Heart right ventricle (tissue), 16 donors: ENCODE results near the gene ATOX1. TPM values are rescaled to one million over a fixed set of nuclear protein-coding genes. Genes with fewer than 3 reads are reported as not detected.
A peak's percentile ranks its signal among the peaks of the same experiment; 100 is the strongest.

Source experiments
- ATAC-seq, 8 donors: fragments of 200-7000 bp; cut with Tn5 transposase; one replicate each; pipeline ENCODE4 v1.9.1; 2020; ENCODE audit warnings: mild to moderate bottlenecking in 8 of 8, moderate library complexity in 8 of 8, moderate number of reproducible peaks in 1 of 8
- DNase-seq, 2 donors: peaks; one replicate each; pipeline ENCODE4 v3.0.0-alpha.2; 2020
- H3K27ac ChIP-seq, 10 donors: fragments of 200-600 bp; sonication (generic) in 2 of 10; one replicate each; pipeline versions ENCODE4 v1.5.0 to v1.8.0; 2020 to 2022; ENCODE audit warnings: mild to moderate bottlenecking in 3 of 10
- H3K27me3 ChIP-seq, 7 donors: fragments of 200-600 bp; one replicate each; pipeline ENCODE4 v1.8.0; 2021 to 2022; ENCODE audit warnings: mild to moderate bottlenecking in 2 of 7
- H3K36me3 ChIP-seq, 9 donors: fragments of 200-600 bp; sonication (generic) in 1 of 9; one replicate each; pipeline versions ENCODE4 v1.5.0 to v1.8.0; 2020 to 2022; ENCODE audit warnings: mild to moderate bottlenecking in 2 of 9
- H3K4me1 ChIP-seq, 9 donors: fragments of 200-600 bp; sonication (generic) in 1 of 9; one replicate each; pipeline versions ENCODE4 v1.5.0 to v1.8.0; 2020 to 2022; ENCODE audit warnings: mild to moderate bottlenecking in 4 of 9
- H3K4me3 ChIP-seq, 10 donors: fragments of 200-600 bp; sonication (generic) in 2 of 10; one replicate each; pipeline versions ENCODE4 v1.5.0 to v1.8.0; 2020 to 2022; ENCODE audit warnings: mild to moderate bottlenecking in 7 of 10, moderate library complexity in 2 of 10
- H3K9me3 ChIP-seq, 11 donors: fragments of 200-600 bp in 10 of 11; sonication (generic) in 2 of 11; one replicate each; pipeline versions ENCODE4 v1.5.0 to v1.8.0; 2013 to 2022; ENCODE audit warnings: mild to moderate bottlenecking in 2 of 11, control low read depth in 1 of 11, moderate library complexity in 1 of 11
- CTCF ChIP-seq, 9 donors: fragments of 200-600 bp; sonication (generic) in 2 of 9; IDR thresholded peaks; one replicate each; pipeline versions ENCODE4 v1.5.0 to v1.8.0; 2021 to 2022; ENCODE audit warnings: antibody characterized with exemption in 9 of 9, mild to moderate bottlenecking in 5 of 9, moderate library complexity in 1 of 9
- WGBS, 2 donors: extraction: QIAGEN DNeasy Blood & Tissue Kit; methylation state at CpG; one replicate each; pipeline ENCODE4 v1.1.7; 2013; ENCODE audit warnings: inconsistent platforms in 1 of 2; 5-methylcytosine and 5-hydroxymethylcytosine counted together
- intact Hi-C, 10 donors: fragments of 100-400 bp; cut with DNase I; formaldehyde crosslinking; loops; one replicate each; pipeline versions ENCODE4 v1.11.1 to v1.14.2; 2022
- polyA plus RNA-seq, 2 donors: library from polyadenylated mRNA; stranded (reverse); fragments of 200-250 nt; gene quantifications; one replicate each; pipeline ENCODE4 v1.2.3, GENCODE V29; 2013
- total RNA-seq, 10 donors: library from RNA; stranded (reverse); fragmentation: NEBNext Ultra II Directional in 3 of 10; extraction: Animal tissue kit (Norgen Biotek cat#: 25700) in 3 of 10; gene quantifications; one replicate each; pipeline versions ENCODE4 v1.2.1 to v1.2.4, GENCODE V29; 2021 to 2023
- donor health status: Arrhythmogenic right ventricular cardiomyopathy.
- donor health status: ischemic (EF 13 %, LVEDD 7.1; RV severe dilation, severe dysfunction).
- donor health status: healthy with polysubstance abuse.
- donor health status: DM: no; HTN: yes; CAD: no.
- donor health status: DM: no; HTN: no; CAD: no.
- donor health status: ischemic (EF 25% LVEDD 6.9; RV normal size, moderate dysfunction).
- donor health status: ischemic (EF 25% LVEDD 5.7; RV mildly dilated, moderate dysfunction).
- donor health status: healthy.
- donor health status: DM: yes; HTN: yes; CAD: no.
- donor health status: Ischemic cardiomyopathy.
- donor health status: ischemic (EF 35%, LVEDD 5.7; RV mildly dilated, moderate dysfunction).
- donor health status: nonischemic (EF 11% LVEDD 7.7; RV severe dilation, severe dysfunction).
- donor health status: DM: yes; HTN: yes; CAD: no.
- donor health status: PGD.
- donor health status: ischemic (EF 29% LVEDD 5.4; RV normal size, mild dysfunction).
- donor health status: nonischemic (EF 23%, LVEDD 6.1; RV moderate dilation, normal function).

The ATOX1 gene
- total and polyA plus RNA-seq, 12 donors: 52.5 to 125 (median 67.3) TPM

GRCh38 chr5:151719228-151720000, 39.0 kb downstream of the ATOX1 start:
- H3K9me3 ChIP-seq: no peaks in the 10 kb centered on the region
- H3K27me3 ChIP-seq: no peaks in the 10 kb centered on the region
- ATAC-seq: peak in 7 of 8 donors; percentile 50 to 73 (median 62)
- WGBS, 2 donors: 82 to 91% methylated on average over 6 of the region's 6 CpGs
- no peak overlapping the region for H3K4me3 ChIP-seq
- H3K27ac ChIP-seq: peak overlapping the region in 7 of 10 donors; percentile 5 to 79 (median 59)
- intact Hi-C loops: loop anchor here in 3 of 10 donors (1.0 to 2.0 kb wide), 2 partner anchors 60 to 61 kb away; no protein-coding TSS in a partner anchor
- DNase-seq: peak; percentile 25 to 57
- no peaks in the 10 kb centered on the region for H3K36me3 ChIP-seq
- peak; percentile 35 to 68 (median 63) for TF ChIP-seq CTCF (IDR thresholded peaks at IDR 0.05)
- H3K4me1 ChIP-seq: peaks cover 0 to 51% (median 6%) of the 10 kb centered on the region in 9 donors

GRCh38 chr5:151718646-151719045, 39.8 kb downstream of the ATOX1 start:
- no peaks in the 10 kb centered on the region for H3K36me3 ChIP-seq
- intact Hi-C loops: loop anchor here in 3 of 10 donors (1.0 to 2.0 kb wide), 2 partner anchors 59 to 60 kb away; no protein-coding TSS in a partner anchor
- no peak for DNase-seq
- H3K4me1 ChIP-seq: peaks cover 0 to 51% (median 6%) of the 10 kb centered on the region in 9 donors
- H3K9me3 ChIP-seq: no peaks in the 10 kb centered on the region
- TF ChIP-seq CTCF (IDR thresholded peaks at IDR 0.05): no peak
- 54 to 64% methylated on average over 3 of the region's 3 CpGs for WGBS, 2 donors
- ATAC-seq: peak in 7 of 8 donors; percentile 54 to 89 (median 81)
- peak overlapping the region in 7 of 10 donors; percentile 5 to 79 (median 59) for H3K27ac ChIP-seq
- no peak overlapping the region for H3K4me3 ChIP-seq
- no peaks in the 10 kb centered on the region for H3K27me3 ChIP-seq

GRCh38 chr5:151718153-151718552, 40.3 kb downstream of the ATOX1 start:
- no peak for TF ChIP-seq CTCF (IDR thresholded peaks at IDR 0.05)
- Histone ChIP-seq H3K36me3 (no peaks in the 10 kb centered on the region), H3K4me3 (no peak overlapping the region), H3K4me1 (peaks cover 0 to 51% (median 6%) of the 10 kb centered on the region in 9 donors), H3K27ac (peak overlapping the region in 8 of 10 donors; percentile 5 to 79 (median 54)), H3K27me3 (no peaks in the 10 kb centered on the region), H3K9me3 (no peaks in the 10 kb centered on the region)
- 76% methylated on average over 2 of the region's 2 CpGs for WGBS, 2 donors
- intact Hi-C loops: loop anchor here in 1 of 10 donors (2.0 kb wide), 1 partner anchor 59 kb away; no protein-coding TSS in a partner anchor
- ATAC-seq (peak in 3 of 8 donors; percentile 23 to 39 (median 37)), DNase-seq (no peak)

- TF ChIP-seq CTCF (IDR thresholded peaks at IDR 0.05): no peak
- intact Hi-C loops: no loop called here
- ATAC-seq (no peak), DNase-seq (no peak)
- Histone ChIP-seq H3K4me1 (peaks cover 0 to 45% (median 6%) of the 10 kb centered on the region in 9 donors), H3K4me3 (no peak overlapping the region), H3K36me3 (no peaks in the 10 kb centered on the region), H3K27me3 (no peaks in the 10 kb centered on the region), H3K27ac (peak overlapping the region in 6 of 10 donors; percentile 17 to 79 (median 57)), H3K9me3 (no peaks in the 10 kb centered on the region)
- 67 to 79% methylated on average over 3 of the region's 3 CpGs for WGBS, 2 donors
These were observed 41.0 kb downstream of the ATOX1 start for GRCh38 chr5:151717416-151717815.
